Endothelial cell of umbilical vein (primary cell): Measurements from ENCODE around the gene VSIR. TPM values are rescaled to one million over a fixed set of nuclear protein-coding genes. Genes with fewer than 3 reads are reported as not detected.

ENCODE experiments used
- BruUV-seq: library from RNA; stranded (reverse); fragments of 400-500 nt; replicated peaks from 2 replicates; lab custom pipeline; 2021; lab: Mats Ljungman, UMichigan
- CTCF ChIA-PET: fragments of 300-600, 350-600 bp; sonication (Branson Sonifier 250); formaldehyde crosslinking; loops from one replicate; lab custom pipeline; 2021; ENCODE audit warnings: antibody characterized with exemption, inconsistent platforms; lab: Charles Lee
- POLR2A ChIA-PET: fragments of 300-600, 350-600 bp; sonication (Branson Sonifier 250); formaldehyde crosslinking; loops from one replicate; lab custom pipeline; 2021; ENCODE audit warnings: antibody characterized with exemption, inconsistent platforms; lab: Charles Lee
- DNase-seq: peaks from one replicate; pipeline ENCODE4 v3.0.0-alpha.2; 2011; ENCODE audit warnings: low read depth, low spot score
- FAIRE-seq: peaks from 2 replicates; lab custom pipeline; 2011; peaks lifted over from hg19 to GRCh38; lab: Jason Lieb, UNC
- H2AFZ ChIP-seq: 2 replicates; pipeline ENCODE4 v1.6.0; 2012; ENCODE audit warnings: low read depth, low read length, control low read depth, inconsistent platforms
- H3K27ac ChIP-seq: 2 replicates; pipeline ENCODE4 v1.5.1; 2011; ENCODE audit warnings: low read depth, mild to moderate bottlenecking, control low read depth, low read length, moderate library complexity; ENCODE audit not compliant: insufficient read depth
- H3K27me3 ChIP-seq, 2 experiments: 2 replicates each; pipeline versions ENCODE4 v1.6.0 to v1.6.1; 2011; ENCODE audit warnings: low read length in 2 of 2, mixed read lengths in 1 of 2; ENCODE audit not compliant: control insufficient read depth in 2 of 2, insufficient read depth in 2 of 2
- H3K36me3 ChIP-seq, 2 experiments: 2 replicates in 1 of 2; 3 replicates in 1 of 2; pipeline ENCODE4 v1.5.1; 2011; ENCODE audit warnings: low read length in 2 of 2, mild to moderate bottlenecking in 1 of 2, moderate library complexity in 1 of 2; ENCODE audit not compliant: control insufficient read depth in 2 of 2, insufficient read depth in 2 of 2; ENCODE audit errors: extremely low read depth in 1 of 2
- H3K4me1 ChIP-seq: 3 replicates; pipeline ENCODE4 v1.5.1; 2011; ENCODE audit warnings: mild to moderate bottlenecking, low read length; ENCODE audit not compliant: control insufficient read depth, insufficient read depth; ENCODE audit errors: extremely low read depth
- H3K4me2 ChIP-seq: 2 replicates; pipeline ENCODE4 v1.6.1; 2011; ENCODE audit warnings: low read length, control low read depth, mixed read lengths; ENCODE audit not compliant: insufficient read depth
- H3K4me3 ChIP-seq, 3 experiments: fragments of 200-600 bp in 1 of 3; sonication (generic), shearing (Covaris generic) in 1 of 3; replicated peaks in 1 of 3; 2 replicates each; pipeline ENCODE4 v1.5.1; 2011 to 2016; ENCODE audit warnings: control low read depth in 3 of 3, low read length in 3 of 3, mild to moderate bottlenecking in 2 of 3, inconsistent platforms in 1 of 3, low read depth in 1 of 3, moderate library complexity in 1 of 3; ENCODE audit not compliant: insufficient read depth in 1 of 3
- H3K79me2 ChIP-seq: 2 replicates; pipeline ENCODE4 v1.6.0; 2012; ENCODE audit warnings: low read length, inconsistent platforms; ENCODE audit not compliant: control insufficient read depth, insufficient read depth
- H3K9ac ChIP-seq: replicated peaks from 2 replicates; pipeline ENCODE3; 2011; ENCODE audit warnings: low read length, control low read depth; ENCODE audit not compliant: insufficient read depth; ENCODE audit errors: extremely low read depth
- H3K9me1 ChIP-seq: replicated peaks from 3 replicates; pipeline ENCODE4 v1.6.0; 2011; ENCODE audit warnings: mild to moderate bottlenecking, low read length; ENCODE audit not compliant: control insufficient read depth, insufficient read depth; ENCODE audit errors: extremely low read depth
- H3K9me3 ChIP-seq: replicated peaks from 2 replicates; pipeline ENCODE4 v1.5.1; 2012; ENCODE audit warnings: low read length, inconsistent platforms; ENCODE audit not compliant: control insufficient read depth, insufficient read depth
- H4K20me1 ChIP-seq: replicated peaks from 2 replicates; pipeline ENCODE3; 2011; ENCODE audit warnings: mild to moderate bottlenecking, low read length; ENCODE audit not compliant: control insufficient read depth, insufficient read depth; ENCODE audit errors: extremely low read depth
- EZH2 ChIP-seq: IDR thresholded peaks from 2 replicates; pipeline ENCODE4 v1.6.1; 2012; ENCODE audit warnings: borderline replicate concordance, low read depth, mild to moderate bottlenecking, moderate library complexity, low read length, inconsistent platforms; ENCODE audit not compliant: severe bottlenecking
- FOS ChIP-seq: IDR thresholded peaks from 2 replicates; pipeline ENCODE4 v1.6.1; 2011; ENCODE audit warnings: mild to moderate bottlenecking, low read length, moderate library complexity, borderline replicate concordance; ENCODE audit not compliant: insufficient read depth
- JUN ChIP-seq: IDR thresholded peaks from 2 replicates; pipeline ENCODE4 v1.6.1; 2011; ENCODE audit warnings: borderline replicate concordance, low read depth; ENCODE audit not compliant: insufficient read length, insufficient read depth
- MAX ChIP-seq: IDR thresholded peaks from 2 replicates; pipeline ENCODE4 v1.6.1; 2011; ENCODE audit not compliant: insufficient read depth, insufficient read length
- MYC ChIP-seq: IDR thresholded peaks from one replicate; pipeline ENCODE4 v1.6.1; 2011; ENCODE audit warnings: mild to moderate bottlenecking, low read depth, low read length
- POLR2A ChIP-seq: IDR thresholded peaks from 2 replicates; pipeline ENCODE4 v1.6.1; 2012; ENCODE audit warnings: low read depth, mild to moderate bottlenecking, control low read depth, low read length
- POLR2AphosphoS5 ChIP-seq: IDR thresholded peaks from 2 replicates; pipeline ENCODE4 v1.6.1; 2012; ENCODE audit warnings: low read depth, mild to moderate bottlenecking, control low read depth, low read length, moderate library complexity; ENCODE audit not compliant: insufficient read depth
- dilution Hi-C: fragments of 300-500 bp; cut with MboI; formaldehyde crosslinking; loops from one replicate; pipeline ENCODE4 v1.15.0; 2019; ENCODE audit warnings: low sequenced_read_pairs; ENCODE audit not compliant: extremely low pct_ligation_motif_present
- intact Hi-C: fragments of 100-400 bp; cut with micrococcal nuclease; formaldehyde crosslinking; loops from one replicate; pipeline ENCODE4 v1.10.0; 2022
- polyA plus RNA-seq, 4 experiments: library from polyadenylated mRNA; depleted of rRNA in 3 of 4; stranded (reverse) in 3 of 4; unstranded in 1 of 4; fragments of >200 nt; gene quantifications; 2 replicates each; pipeline versions ENCODE4 v1.2.1 to v1.2.3, GENCODE V29; 2011 to 2012; ENCODE audit warnings: missing spikeins in 1 of 4
- total RNA-seq: library from RNA; stranded (reverse); gene quantifications from 2 replicates; pipeline ENCODE4 v1.2.3, GENCODE V29; 2021
- TF ChIP-seq, protein P1 (sequence below), 2 donors: IDR thresholded peaks; 1 replicate in 1 of 2; 2 replicates in 1 of 2; pipeline ENCODE4 v1.5.1; 2011; ENCODE audit warnings: low read length in 2 of 2, mild to moderate bottlenecking in 2 of 2, moderate library complexity in 2 of 2, control low read depth in 1 of 2, inconsistent platforms in 1 of 2, low read depth in 1 of 2; ENCODE audit not compliant: insufficient read depth in 1 of 2; ENCODE audit errors: extremely low read depth in 1 of 2

The VSIR gene
- total and polyA plus RNA-seq, 2 donors (not counting 3 experiments of a cell fraction or from before 2014, with no cell fraction given), result 4.9 to 6.3 TPM

GRCh38 chr10:71703577-71703976, 69.7 kb downstream of the VSIR start:
- DNase-seq (no peak), FAIRE-seq (no peak)
- TF ChIP-seq JUN, result no peak
- TF ChIP-seq MAX, result no peak
- TF ChIP-seq POLR2AphosphoS5, result no peak
- TF ChIP-seq FOS, result no peak
- H3K4me3 ChIP-seq, result no peak overlapping the region
- H3K36me3 ChIP-seq, result no peaks in the 10 kb centered on the region
- no peak overlapping the region for H2AFZ ChIP-seq
- intact Hi-C loops, result no loop called here
- no peak overlapping the region for H3K4me2 ChIP-seq
- H3K79me2 ChIP-seq, result no peaks in the 10 kb centered on the region
- no peaks in the 10 kb centered on the region for H4K20me1 ChIP-seq
- POLR2A ChIA-PET, result no interaction called here
- BruUV-seq, result no TSS peak
- no peak overlapping the region for H3K9ac ChIP-seq
- dilution Hi-C loops, result no loop called here
- H3K4me1 ChIP-seq, result no peaks in the 10 kb centered on the region
- no peaks in the 10 kb centered on the region for H3K9me1 ChIP-seq
- no peaks in the 10 kb centered on the region for H3K9me3 ChIP-seq
- CTCF ChIA-PET, result no interaction called here
- H3K27ac ChIP-seq, result no peak overlapping the region
- peaks cover under 1 to 10% of the 10 kb centered on the region in 2 experiments for H3K27me3 ChIP-seq

- ChIA-PET CTCF (interaction anchor here (0.9 to 1.4 kb wide), 2 partner anchors 8 to 383 kb away, joined by 4 to 5 read pairs; partner anchors contain the start of gene SLC29A3), POLR2A (no interaction called here)
- no TSS peak for BruUV-seq
- no peak overlapping the region for H3K9ac ChIP-seq
- H3K9me1 ChIP-seq, result no peaks in the 10 kb centered on the region
- no peaks in the 10 kb centered on the region for H3K9me3 ChIP-seq
- intact Hi-C loops (no loop called here), dilution Hi-C loops (no loop called here)
- no peaks in the 10 kb centered on the region for H4K20me1 ChIP-seq
- DNase-seq (no peak), FAIRE-seq (no peak)
- H3K27me3 ChIP-seq, result peaks cover 3 to 10% of the 10 kb centered on the region in 2 experiments
- H3K36me3 ChIP-seq, result no peaks in the 10 kb centered on the region
- no peaks in the 10 kb centered on the region for H3K4me1 ChIP-seq
- no peak overlapping the region for H3K4me3 ChIP-seq
- no peak overlapping the region for H2AFZ ChIP-seq
- no peak overlapping the region for H3K27ac ChIP-seq
- H3K79me2 ChIP-seq, result no peaks in the 10 kb centered on the region
- TF ChIP-seq, protein P1, sequence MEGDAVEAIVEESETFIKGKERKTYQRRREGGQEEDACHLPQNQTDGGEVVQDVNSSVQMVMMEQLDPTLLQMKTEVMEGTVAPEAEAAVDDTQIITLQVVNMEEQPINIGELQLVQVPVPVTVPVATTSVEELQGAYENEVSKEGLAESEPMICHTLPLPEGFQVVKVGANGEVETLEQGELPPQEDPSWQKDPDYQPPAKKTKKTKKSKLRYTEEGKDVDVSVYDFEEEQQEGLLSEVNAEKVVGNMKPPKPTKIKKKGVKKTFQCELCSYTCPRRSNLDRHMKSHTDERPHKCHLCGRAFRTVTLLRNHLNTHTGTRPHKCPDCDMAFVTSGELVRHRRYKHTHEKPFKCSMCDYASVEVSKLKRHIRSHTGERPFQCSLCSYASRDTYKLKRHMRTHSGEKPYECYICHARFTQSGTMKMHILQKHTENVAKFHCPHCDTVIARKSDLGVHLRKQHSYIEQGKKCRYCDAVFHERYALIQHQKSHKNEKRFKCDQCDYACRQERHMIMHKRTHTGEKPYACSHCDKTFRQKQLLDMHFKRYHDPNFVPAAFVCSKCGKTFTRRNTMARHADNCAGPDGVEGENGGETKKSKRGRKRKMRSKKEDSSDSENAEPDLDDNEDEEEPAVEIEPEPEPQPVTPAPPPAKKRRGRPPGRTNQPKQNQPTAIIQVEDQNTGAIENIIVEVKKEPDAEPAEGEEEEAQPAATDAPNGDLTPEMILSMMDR (IDR thresholded peaks at IDR 0.05; ENCODE audit: extremely low read depth in 1 of 2, insufficient read depth in 1 of 2, low read depth in 1 of 2, low read length in 2 of 2), result no peak
- TF ChIP-seq MAX, result no peak
- TF ChIP-seq POLR2A, result no peak
- TF ChIP-seq FOS, result no peak
- no peak for TF ChIP-seq EZH2
- no peak for TF ChIP-seq MYC
- TF ChIP-seq JUN, result no peak
- H3K4me2 ChIP-seq, result no peak overlapping the region
Measured at GRCh38 chr10:71701496-71702132, 71.7 kb downstream of the VSIR start.
